ENCODE data around the gene GPR87. TPM values are rescaled to one million over a fixed set of nuclear protein-coding genes. Genes with fewer than 3 reads are reported as not detected.

Gene GPR87
- total RNA-seq, 2 donors from 2014 or later: not detected

- Mint-ChIP-seq H3K36me3 (ENCODE audit: low read depth) (no peaks in the 10 kb centered on the region), H3K27ac (no peak overlapping the region), H3K4me3 (no peak overlapping the region), H3K9me3 (no peaks in the 10 kb centered on the region), H3K4me1 (peaks cover 39% of the 10 kb centered on the region), H3K27me3 (ENCODE audit: insufficient read depth) (no peaks in the 10 kb centered on the region)
- peaks cover 10% of the 10 kb centered on the region for H3K4me1 ChIP-seq (ENCODE audit: control insufficient read depth, insufficient read depth, low read length)
- no peak overlapping the region for H3K9ac ChIP-seq (ENCODE audit: extremely low read depth, low read length, poor library complexity, severe bottlenecking)
- TF ChIP-seq, protein P1, sequence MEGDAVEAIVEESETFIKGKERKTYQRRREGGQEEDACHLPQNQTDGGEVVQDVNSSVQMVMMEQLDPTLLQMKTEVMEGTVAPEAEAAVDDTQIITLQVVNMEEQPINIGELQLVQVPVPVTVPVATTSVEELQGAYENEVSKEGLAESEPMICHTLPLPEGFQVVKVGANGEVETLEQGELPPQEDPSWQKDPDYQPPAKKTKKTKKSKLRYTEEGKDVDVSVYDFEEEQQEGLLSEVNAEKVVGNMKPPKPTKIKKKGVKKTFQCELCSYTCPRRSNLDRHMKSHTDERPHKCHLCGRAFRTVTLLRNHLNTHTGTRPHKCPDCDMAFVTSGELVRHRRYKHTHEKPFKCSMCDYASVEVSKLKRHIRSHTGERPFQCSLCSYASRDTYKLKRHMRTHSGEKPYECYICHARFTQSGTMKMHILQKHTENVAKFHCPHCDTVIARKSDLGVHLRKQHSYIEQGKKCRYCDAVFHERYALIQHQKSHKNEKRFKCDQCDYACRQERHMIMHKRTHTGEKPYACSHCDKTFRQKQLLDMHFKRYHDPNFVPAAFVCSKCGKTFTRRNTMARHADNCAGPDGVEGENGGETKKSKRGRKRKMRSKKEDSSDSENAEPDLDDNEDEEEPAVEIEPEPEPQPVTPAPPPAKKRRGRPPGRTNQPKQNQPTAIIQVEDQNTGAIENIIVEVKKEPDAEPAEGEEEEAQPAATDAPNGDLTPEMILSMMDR (conservative IDR thresholded peaks at IDR 0.05): no peak
- H3K4me3 ChIP-seq (ENCODE audit: low read length): no peak overlapping the region
- 94 to 100% methylated on average over 2 of the region's 2 CpGs for WGBS, 2 experiments (ENCODE audit: insufficient coverage in 1 of 2, insufficient read length in 1 of 2)
- H3K27me3 ChIP-seq (ENCODE audit: control insufficient read depth, insufficient read depth, low read length, poor library complexity, severe bottlenecking): no peaks in the 10 kb centered on the region
- H3K9me3 ChIP-seq (ENCODE audit: control insufficient read depth, low read length): peaks cover 5% of the 10 kb centered on the region
- H3K36me3 ChIP-seq (ENCODE audit: control insufficient read depth, insufficient read depth, low read length): no peaks in the 10 kb centered on the region
- DNase-seq: no peak
- H3K27ac ChIP-seq (ENCODE audit: low read depth, low read length): no peak overlapping the region
Measured at GRCh38 chr3:151309566-151309965, 7.1 kb downstream of the GPR87 start.

DNA sequence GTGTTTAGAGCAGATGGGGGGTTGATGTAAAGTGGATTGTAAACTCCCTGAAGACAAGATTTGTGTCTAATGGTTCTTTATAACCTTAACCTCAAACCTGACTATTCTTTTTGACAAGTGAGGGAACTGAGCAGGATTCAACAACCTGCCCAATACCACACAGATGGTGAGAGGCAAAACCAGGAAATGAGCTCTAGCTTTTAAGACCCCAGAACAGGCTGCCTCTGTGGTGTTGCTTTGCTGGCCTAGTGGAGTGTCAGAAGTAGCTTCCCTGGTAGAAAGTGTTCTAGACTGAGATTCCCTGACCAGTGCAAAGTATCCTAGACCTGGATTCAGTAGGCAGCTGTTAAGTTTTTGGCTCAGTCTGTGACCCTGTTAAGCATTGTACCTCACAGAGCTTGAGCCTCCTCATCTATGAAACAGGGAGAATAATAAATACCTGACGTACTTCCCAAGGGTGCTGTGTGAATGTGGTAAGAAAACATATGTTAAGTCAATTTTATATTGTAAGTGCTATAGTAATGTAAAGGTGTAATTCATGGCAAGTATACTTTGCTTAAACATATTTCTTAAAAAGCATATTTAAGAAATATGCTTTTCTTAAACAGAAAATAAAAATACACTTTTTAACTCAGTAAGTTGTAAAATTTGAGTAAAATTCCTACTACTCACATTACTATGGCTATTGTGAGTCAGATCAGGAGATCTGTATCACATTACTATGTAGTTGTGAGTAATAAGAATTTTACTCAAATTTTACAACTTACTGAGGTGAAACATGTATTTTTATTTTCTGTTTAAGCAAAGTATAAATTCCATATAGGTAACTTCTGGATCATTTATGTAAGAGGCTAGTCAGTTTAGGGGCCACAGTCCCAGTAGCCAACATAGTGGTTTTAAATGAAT is 8.8 kb downstream of the GPR87 start:
- Mint-ChIP-seq H3K4me3 (no peak overlapping the region), H3K27ac (peak overlapping the region; percentile 41), H3K9me3 (no peaks in the 10 kb centered on the region), H3K36me3 (ENCODE audit: low read depth) (no peaks in the 10 kb centered on the region), H3K4me1 (peaks cover 39% of the 10 kb centered on the region), H3K27me3 (ENCODE audit: insufficient read depth) (no peaks in the 10 kb centered on the region)
- no peaks in the 10 kb centered on the region for H3K36me3 ChIP-seq (ENCODE audit: control insufficient read depth, insufficient read depth, low read length)
- no peak for DNase-seq
- H3K4me1 ChIP-seq (ENCODE audit: control insufficient read depth, insufficient read depth, low read length): peaks cover 10% of the 10 kb centered on the region
- H3K27ac ChIP-seq (ENCODE audit: low read depth, low read length): no peak overlapping the region
- TF ChIP-seq, protein P1 (conservative IDR thresholded peaks at IDR 0.05): no peak
- H3K9me3 ChIP-seq (ENCODE audit: control insufficient read depth, low read length): no peaks in the 10 kb centered on the region
- no peak overlapping the region for H3K4me3 ChIP-seq (ENCODE audit: low read length)
- WGBS, 2 experiments (ENCODE audit: insufficient coverage in 1 of 2, insufficient read length in 1 of 2): 100% methylated on average over 1 of the region's 1 CpG; no CpG with 5 or more reads in 1 of the 2 experiments
- H3K9ac ChIP-seq (ENCODE audit: extremely low read depth, low read length, poor library complexity, severe bottlenecking): no peak overlapping the region
- no peaks in the 10 kb centered on the region for H3K27me3 ChIP-seq (ENCODE audit: control insufficient read depth, insufficient read depth, low read length, poor library complexity, severe bottlenecking)

DNA sequence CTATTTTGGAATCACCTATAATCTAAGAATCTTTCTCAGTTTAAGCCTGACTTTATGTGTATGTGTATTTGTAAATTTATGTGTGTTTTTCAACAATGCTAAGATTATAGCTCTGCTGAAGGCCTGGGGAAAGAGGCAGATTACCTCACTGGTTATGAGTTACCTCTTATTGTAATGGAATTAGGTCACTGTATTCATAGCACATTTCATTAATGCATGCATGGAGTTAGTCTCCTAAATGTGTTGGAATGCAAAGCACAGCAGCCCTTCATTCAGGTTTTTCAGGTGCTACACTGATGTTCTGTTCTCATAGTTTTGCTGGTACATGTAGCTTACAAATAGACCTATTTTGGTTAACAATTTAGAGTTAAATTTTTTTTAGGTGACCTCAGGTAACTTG is 9.5 kb downstream of the GPR87 start:
- Histone ChIP-seq H3K9me3 (ENCODE audit: control insufficient read depth, low read length) (no peaks in the 10 kb centered on the region), H3K27ac (ENCODE audit: low read depth, low read length) (no peak overlapping the region), H3K4me3 (ENCODE audit: low read length) (no peak overlapping the region), H3K27me3 (ENCODE audit: control insufficient read depth, insufficient read depth, low read length, poor library complexity, severe bottlenecking) (no peaks in the 10 kb centered on the region), H3K4me1 (ENCODE audit: control insufficient read depth, insufficient read depth, low read length) (peaks cover 10% of the 10 kb centered on the region), H3K9ac (ENCODE audit: extremely low read depth, low read length, poor library complexity, severe bottlenecking) (no peak overlapping the region), H3K36me3 (ENCODE audit: control insufficient read depth, insufficient read depth, low read length) (no peaks in the 10 kb centered on the region)
- Mint-ChIP-seq H3K4me3 (no peak overlapping the region), H3K4me1 (peaks cover 37% of the 10 kb centered on the region), H3K36me3 (ENCODE audit: low read depth) (no peaks in the 10 kb centered on the region), H3K27ac (no peak overlapping the region), H3K9me3 (no peaks in the 10 kb centered on the region), H3K27me3 (ENCODE audit: insufficient read depth) (no peaks in the 10 kb centered on the region)
- DNase-seq: no peak
- TF ChIP-seq, protein P1 (conservative IDR thresholded peaks at IDR 0.05): no peak

Data from endodermal cell (in vitro differentiated cells).